NK-92 (cell line): Measurements from ENCODE around the gene KIF26A.

Experiments
- DNase-seq: peaks from one replicate; lab custom pipeline; 2025; ENCODE audit not compliant: unreplicated experiment; lab: John Stamatoyannopoulos, UW

KIF26A gene

GRCh38 chr14:104190396-104191000 is 52.1 kb downstream of the KIF26A start:
- no peak for DNase-seq

GRCh38 chr14:104191409-104191997 is 53.1 kb downstream of the KIF26A start:
- DNase-seq = no peak

GRCh38 chr14:104192146-104192882 is 53.9 kb downstream of the KIF26A start:
- DNase-seq = no peak

- no peak for DNase-seq
Measured at GRCh38 chr14:104192883-104193245, 54.5 kb downstream of the KIF26A start.

- DNase-seq = no peak
Measured at GRCh38 chr14:104194016-104194415, 55.6 kb downstream of the KIF26A start.

GRCh38 chr14:104194716-104195115 is 56.3 kb downstream of the KIF26A start:
- no peak for DNase-seq

GRCh38 chr14:104195361-104195760 is 57.0 kb downstream of the KIF26A start:
- DNase-seq = no peak

GRCh38 chr14:104195878-104196277 is 57.5 kb downstream of the KIF26A start:
- no peak for DNase-seq

- no peak for DNase-seq
Measured at GRCh38 chr14:104196461-104197140, 58.2 kb downstream of the KIF26A start.

GRCh38 chr14:104197449-104198247 is 59.3 kb downstream of the KIF26A start:
- DNase-seq = no peak

- DNase-seq = no peak
Measured at GRCh38 chr14:104199266-104199895, 61.0 kb downstream of the KIF26A start.

GRCh38 chr14:104200106-104200505 is 61.7 kb downstream of the KIF26A start:
- no peak for DNase-seq

GRCh38 chr14:104200591-104200990 is 62.2 kb downstream of the KIF26A start:
- no peak for DNase-seq

- DNase-seq = no peak
Measured at GRCh38 chr14:104201063-104201462, 62.7 kb downstream of the KIF26A start.

- DNase-seq = no peak
Measured at GRCh38 chr14:104201496-104201895, 63.1 kb downstream of the KIF26A start.

GRCh38 chr14:104202259-104203070 is 64.1 kb downstream of the KIF26A start:
- DNase-seq = no peak

GRCh38 chr14:104203071-104203425 is 64.7 kb downstream of the KIF26A start:
- no peak for DNase-seq

GRCh38 chr14:104204660-104205149 is 66.3 kb downstream of the KIF26A start:
- DNase-seq = no peak

GRCh38 chr14:104205781-104206180 is 67.4 kb downstream of the KIF26A start:
- no peak for DNase-seq
